Measurements from ENCODE around the gene TRIM25.
A peak's percentile ranks its signal among the peaks of the same experiment; 100 is the strongest.
"Not testable (repeated sequence)": the region's sequence is repeated elsewhere in the genome, so short reads cannot be mapped to it uniquely, and the experiment has no call there.

The TRIM25 gene, protein sequence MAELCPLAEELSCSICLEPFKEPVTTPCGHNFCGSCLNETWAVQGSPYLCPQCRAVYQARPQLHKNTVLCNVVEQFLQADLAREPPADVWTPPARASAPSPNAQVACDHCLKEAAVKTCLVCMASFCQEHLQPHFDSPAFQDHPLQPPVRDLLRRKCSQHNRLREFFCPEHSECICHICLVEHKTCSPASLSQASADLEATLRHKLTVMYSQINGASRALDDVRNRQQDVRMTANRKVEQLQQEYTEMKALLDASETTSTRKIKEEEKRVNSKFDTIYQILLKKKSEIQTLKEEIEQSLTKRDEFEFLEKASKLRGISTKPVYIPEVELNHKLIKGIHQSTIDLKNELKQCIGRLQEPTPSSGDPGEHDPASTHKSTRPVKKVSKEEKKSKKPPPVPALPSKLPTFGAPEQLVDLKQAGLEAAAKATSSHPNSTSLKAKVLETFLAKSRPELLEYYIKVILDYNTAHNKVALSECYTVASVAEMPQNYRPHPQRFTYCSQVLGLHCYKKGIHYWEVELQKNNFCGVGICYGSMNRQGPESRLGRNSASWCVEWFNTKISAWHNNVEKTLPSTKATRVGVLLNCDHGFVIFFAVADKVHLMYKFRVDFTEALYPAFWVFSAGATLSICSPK

GRCh38 chr17:56913867-56914580, at the start of gene TRIM25:
Gene TRIM25 (minus strand): TSS chr17:56914049. CDS start chr17:56913988, 61 bp downstream.
- DNase-seq: peak; percentile 83 to 87

DNA sequence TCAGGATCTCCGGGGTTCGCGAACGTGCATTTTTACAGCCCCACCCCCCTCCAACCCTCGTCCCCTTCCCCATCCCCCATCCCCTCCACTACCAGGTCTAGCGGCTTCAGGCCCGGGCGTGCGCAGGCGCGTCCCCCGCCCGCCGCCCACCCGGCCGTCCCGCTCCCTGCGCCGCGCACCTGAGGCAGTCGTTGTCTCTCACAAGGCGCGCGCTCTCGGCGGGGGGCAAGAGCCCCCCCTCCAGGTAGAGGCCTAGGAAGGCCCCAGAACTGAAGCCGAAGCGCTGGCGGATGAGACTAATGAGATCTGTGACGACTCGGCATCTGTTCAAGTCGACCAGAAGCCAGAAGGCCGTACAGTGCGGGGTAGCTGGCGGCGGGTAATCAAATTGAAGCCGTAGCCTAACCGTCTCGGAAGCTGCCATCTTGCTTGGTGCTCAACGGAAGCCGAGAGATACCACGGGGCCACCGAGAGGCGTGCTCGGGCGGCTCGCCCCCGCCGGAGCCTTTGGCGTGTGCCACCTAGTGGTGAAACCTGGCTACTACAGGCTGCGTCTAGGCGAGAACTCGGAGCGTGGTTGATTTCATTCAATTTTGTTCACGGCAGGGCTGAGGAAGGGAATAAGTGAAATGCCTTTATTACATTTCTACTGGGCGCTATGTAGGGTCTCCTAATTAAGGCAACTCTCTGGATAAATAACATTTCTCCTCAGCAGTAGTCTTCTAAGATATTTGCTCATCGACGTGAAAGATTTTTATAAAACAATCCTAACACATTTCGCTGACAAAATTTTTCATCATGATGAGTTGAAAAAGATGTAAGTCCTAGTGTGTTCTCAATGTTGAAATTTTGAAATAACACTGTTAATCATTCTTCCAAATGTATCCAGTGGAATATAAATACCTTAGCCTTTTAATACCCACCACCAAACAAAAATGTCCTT, 47.0 kb upstream of the TRIM25 start, which contains the start of gene COIL:
Gene COIL, minus strand, starts transcription at position 455 of the 943 bp plus-strand sequence. Its CDS starts 31 bp downstream, at position 424.
- DNase-seq: peak; percentile 89 to 92

GRCh38 chr17:56956992-56957391, 43.1 kb upstream of the TRIM25 start:
- no peak for DNase-seq

- no peak for DNase-seq
These were observed 35.7 kb upstream of the TRIM25 start for GRCh38 chr17:56949595-56949994.

GRCh38 chr17:56948491-56948890, 34.6 kb upstream of the TRIM25 start:
- DNase-seq: no peak

DNA sequence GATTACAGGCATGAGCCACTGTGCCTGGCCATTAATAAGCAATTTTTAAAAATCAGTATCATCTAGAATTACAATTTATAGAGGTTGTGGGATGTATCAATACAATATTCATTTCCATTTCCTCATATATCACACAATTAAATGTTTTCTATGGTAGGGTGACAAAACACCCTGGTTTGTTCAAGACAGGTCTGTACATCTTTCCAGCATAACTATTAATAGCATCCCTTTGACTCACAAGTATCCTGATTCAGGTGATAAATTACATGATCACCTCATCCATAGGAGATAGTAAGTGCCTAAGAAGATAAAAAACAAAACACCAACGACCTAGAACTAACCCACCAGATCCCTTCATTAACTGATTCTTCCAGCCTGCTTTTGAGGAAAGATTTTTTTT, 33.9 kb upstream of the TRIM25 start:
- DNase-seq: no peak

- no peak for DNase-seq
These were observed 32.2 kb upstream of the TRIM25 start for GRCh38 chr17:56945938-56946505.

DNA sequence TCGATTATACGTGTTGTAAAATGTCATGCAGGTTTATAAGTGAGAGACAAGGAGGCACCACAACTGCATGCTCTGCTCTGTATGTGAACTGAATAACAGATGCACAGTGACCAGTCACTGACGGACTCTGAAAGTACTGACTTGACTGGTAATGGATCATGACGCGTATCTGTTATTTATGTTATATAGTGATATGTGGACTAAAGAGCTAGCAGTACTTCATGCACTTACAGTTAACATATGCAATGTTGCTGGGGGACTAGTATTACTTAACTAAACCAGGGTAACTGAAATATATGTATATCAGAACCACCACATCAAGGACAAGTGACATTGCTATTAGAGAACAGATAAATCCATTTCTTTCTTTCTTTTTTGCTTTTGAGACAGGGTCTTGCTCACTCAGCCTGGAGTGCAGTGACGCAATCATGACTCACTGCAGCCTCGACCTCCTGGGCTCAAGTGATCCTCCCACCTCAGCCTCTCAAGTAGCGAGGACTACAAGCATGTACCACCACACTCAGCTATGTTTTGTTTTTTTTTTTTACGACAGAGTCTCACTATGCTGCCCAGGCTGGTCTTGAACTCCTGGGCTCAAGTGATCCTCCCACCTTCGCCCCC, 29.8 kb upstream of the TRIM25 start:
- no peak for DNase-seq

DNA sequence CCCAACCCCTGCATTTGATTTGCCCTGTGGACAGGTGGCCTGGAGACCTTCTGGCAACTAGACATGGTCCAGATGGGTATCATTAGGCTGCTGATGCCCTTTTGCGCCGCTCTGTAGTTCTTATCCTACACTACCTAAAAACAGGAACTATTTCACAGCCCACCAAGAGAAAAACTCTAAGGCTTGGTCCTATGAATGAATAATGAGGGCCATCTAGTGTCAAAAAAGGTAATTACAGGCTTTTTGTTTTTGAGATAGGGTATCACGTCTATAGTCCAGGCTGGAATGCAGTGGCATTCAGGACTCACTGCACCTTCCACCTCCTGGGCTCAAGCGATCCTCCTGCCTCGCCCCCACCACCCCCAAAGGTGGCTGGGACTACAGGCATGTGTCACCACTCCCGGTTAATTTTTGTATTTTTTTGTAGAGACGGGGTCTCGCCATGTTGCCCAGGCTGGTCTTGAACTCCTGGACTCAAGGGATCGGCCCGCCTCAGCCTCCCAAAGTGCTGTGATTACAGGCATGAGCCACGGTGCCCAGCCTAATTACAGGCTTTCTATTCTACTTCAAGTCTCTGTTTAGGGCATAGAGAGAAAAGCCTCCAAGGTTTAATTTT, 26.1 kb upstream of the TRIM25 start:
- peak; percentile 80 to 85 for DNase-seq

DNA sequence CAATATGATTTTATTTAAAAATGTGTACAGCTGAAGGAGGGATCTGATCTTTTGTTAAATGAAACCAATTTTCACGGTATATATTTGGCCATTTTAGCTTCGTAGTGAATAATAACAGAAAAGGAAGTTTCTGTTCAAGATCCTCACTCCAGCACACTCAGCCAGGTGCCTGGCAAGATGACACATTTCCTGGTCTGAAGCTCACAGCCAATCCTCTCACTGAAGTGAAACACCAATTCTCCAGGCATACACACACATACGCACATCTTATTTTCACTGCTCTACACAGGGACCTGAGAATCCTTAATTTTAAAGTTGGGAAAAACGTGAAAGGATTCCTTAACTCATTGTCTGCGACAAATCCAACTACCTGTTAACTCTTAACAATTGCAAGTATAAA, 24.4 kb upstream of the TRIM25 start:
- not testable (repeated sequence) for DNase-seq

DNA sequence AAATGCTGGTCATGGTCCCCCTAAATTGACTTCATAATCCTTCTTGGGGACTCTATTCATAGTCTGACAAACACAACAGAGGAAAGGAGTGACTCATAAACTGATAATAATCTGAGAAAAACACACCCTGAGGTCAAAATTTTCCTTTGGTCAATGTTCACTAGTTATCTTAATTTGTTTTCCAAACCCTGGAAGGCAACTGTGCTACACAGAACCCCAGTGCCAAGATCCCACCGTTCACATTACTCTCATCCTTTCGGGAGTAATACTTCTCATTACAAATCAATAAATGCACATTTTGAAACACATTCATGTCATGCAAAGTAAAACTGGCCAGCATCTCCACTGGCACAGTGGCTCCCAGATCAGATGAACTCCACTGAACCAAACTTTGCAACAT, 23.8 kb upstream of the TRIM25 start:
- no peak for DNase-seq

- DNase-seq: no peak
These were observed 23.0 kb upstream of the TRIM25 start for GRCh38 chr17:56936697-56937322.

- no peak for DNase-seq
These were observed 21.6 kb upstream of the TRIM25 start for GRCh38 chr17:56935461-56935860.

GRCh38 chr17:56934280-56934679, 20.4 kb upstream of the TRIM25 start:
- DNase-seq: no peak

- DNase-seq: no peak
These were observed 20.0 kb upstream of the TRIM25 start for GRCh38 chr17:56933868-56934267.

- DNase-seq: no peak
These were observed 19.4 kb upstream of the TRIM25 start for GRCh38 chr17:56933151-56933745.

GRCh38 chr17:56930739-56931337, 17.0 kb upstream of the TRIM25 start:
- no peak for DNase-seq

DNA sequence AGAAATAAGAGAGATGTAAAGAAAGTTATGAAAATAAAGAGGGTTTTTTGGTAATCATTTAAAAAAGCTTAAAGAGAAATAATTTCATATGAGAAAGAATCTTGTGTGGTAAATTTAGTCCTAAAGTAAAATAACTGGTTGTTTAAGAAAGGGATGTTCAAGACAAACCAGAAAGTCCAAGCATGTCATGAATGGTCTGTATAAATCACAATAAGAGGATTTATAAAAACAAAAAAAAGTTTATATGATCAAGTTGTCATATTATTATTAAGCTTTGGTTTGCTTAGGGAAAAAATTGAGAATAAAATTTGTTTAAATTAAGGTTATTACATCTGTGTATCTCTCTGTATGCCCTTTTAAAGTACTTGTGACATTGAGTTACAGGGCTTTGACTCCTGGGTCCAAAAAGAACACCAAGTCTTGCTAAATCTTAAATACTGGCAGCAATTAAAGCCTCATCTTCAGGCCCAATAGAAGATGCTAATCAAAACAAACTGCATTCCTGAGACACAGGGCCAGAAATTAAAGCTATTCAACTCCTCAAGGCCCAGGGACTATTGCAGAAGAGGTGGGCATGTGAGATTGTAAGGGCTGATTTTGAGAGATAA, 15.6 kb upstream of the TRIM25 start:
- no peak for DNase-seq

GRCh38 chr17:56928586-56928985, 14.7 kb upstream of the TRIM25 start:
- no peak for DNase-seq

Data from AML-193 (cell line).